Peyer's patch (tissue), 4 donors: Measurements from ENCODE around the gene SLC39A11. TPM values are rescaled to one million over a fixed set of nuclear protein-coding genes. Genes with fewer than 3 reads are reported as not detected.

Experiments used
- DNase-seq, 3 donors: peaks; one replicate each; pipeline ENCODE4 v3.0.0-alpha.2; 2017 to 2019
- H3K27ac ChIP-seq, 4 donors: fragments of 200-600 bp; sonication (generic); one replicate each; pipeline ENCODE4 v1.5.1; 2016 to 2019
- H3K27me3 ChIP-seq, 2 donors: fragments of 200-600 bp; sonication (generic); one replicate each; pipeline ENCODE4 v1.5.1; 2019
- H3K36me3 ChIP-seq, 3 donors: fragments of 200-600 bp; sonication (generic); one replicate each; pipeline ENCODE4 v1.5.1; 2016 to 2019
- H3K4me1 ChIP-seq, 4 donors: fragments of 200-600 bp; sonication (generic); one replicate each; pipeline ENCODE4 v1.5.1; 2016 to 2019
- H3K4me3 ChIP-seq, 4 donors: fragments of 200-600 bp; sonication (generic); 1 replicate in 3 of 4; 2 replicates in 1 of 4; pipeline ENCODE4 v1.5.1; 2016 to 2019; ENCODE audit warnings: mild to moderate bottlenecking in 1 of 4
- H3K9me3 ChIP-seq, 4 donors: fragments of 200-600 bp; sonication (generic); one replicate each; pipeline ENCODE4 v1.5.1; 2016 to 2019; ENCODE audit warnings: mild to moderate bottlenecking in 1 of 4
- CTCF ChIP-seq, 6 experiments: fragments of 450-650 bp in 4 of 6; fragments of 200-600 bp in 2 of 6; sonication (generic) in 1 of 6; IDR thresholded peaks; one replicate each; pipeline ENCODE4 v1.5.1; 2017 to 2019; ENCODE audit warnings: antibody characterized with exemption in 6 of 6, mild to moderate bottlenecking in 3 of 6, moderate library complexity in 1 of 6
- POLR2A ChIP-seq, 2 donors: fragments of 450-650 bp; IDR thresholded peaks; one replicate each; pipeline ENCODE4 v1.5.1; 2017; ENCODE audit warnings: antibody characterized with exemption in 2 of 2, mild to moderate bottlenecking in 2 of 2, moderate library complexity in 2 of 2
- total RNA-seq, 4 donors: library from RNA; depleted of rRNA; stranded (reverse); fragments of >200 nt; gene quantifications; one replicate each; pipeline ENCODE4 v1.1.0, GENCODE V29; 2016

The SLC39A11 gene
- total RNA-seq, 4 donors from 2014 or later: 39.9 to 91.6 (median 45.7) TPM

DNA sequence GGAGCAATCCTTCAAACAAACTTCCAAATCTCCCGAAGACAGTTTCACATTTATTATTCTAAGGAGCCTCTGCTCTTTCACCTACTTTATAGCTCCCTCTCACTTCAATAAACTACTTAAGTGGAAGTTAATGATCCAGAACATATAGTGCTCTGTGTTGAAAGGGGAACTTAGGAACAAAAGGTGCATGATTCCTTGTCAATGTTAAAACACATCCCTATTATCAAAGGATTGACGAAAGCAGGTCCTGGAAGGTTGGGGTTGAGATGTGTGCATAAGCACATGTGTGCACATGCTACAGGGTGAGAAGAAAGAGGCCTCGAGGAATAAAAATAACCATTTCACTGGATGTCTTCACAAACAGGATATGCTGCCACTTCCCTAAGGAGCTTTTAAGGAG is 170.3 kb downstream of the SLC39A11 start:
- no peak overlapping the region for H3K4me3 ChIP-seq
- no peaks in the 10 kb centered on the region for H3K4me1 ChIP-seq
- no peak for DNase-seq
- H3K27ac ChIP-seq: peak overlapping the region in 1 of 4 donors; percentile 56
- H3K27me3 ChIP-seq: no peaks in the 10 kb centered on the region
- H3K36me3 ChIP-seq: no peaks in the 10 kb centered on the region
- no peaks in the 10 kb centered on the region for H3K9me3 ChIP-seq
- no peak for TF ChIP-seq CTCF (IDR thresholded peaks at IDR 0.05)
- TF ChIP-seq POLR2A (IDR thresholded peaks at IDR 0.05): no peak

DNA sequence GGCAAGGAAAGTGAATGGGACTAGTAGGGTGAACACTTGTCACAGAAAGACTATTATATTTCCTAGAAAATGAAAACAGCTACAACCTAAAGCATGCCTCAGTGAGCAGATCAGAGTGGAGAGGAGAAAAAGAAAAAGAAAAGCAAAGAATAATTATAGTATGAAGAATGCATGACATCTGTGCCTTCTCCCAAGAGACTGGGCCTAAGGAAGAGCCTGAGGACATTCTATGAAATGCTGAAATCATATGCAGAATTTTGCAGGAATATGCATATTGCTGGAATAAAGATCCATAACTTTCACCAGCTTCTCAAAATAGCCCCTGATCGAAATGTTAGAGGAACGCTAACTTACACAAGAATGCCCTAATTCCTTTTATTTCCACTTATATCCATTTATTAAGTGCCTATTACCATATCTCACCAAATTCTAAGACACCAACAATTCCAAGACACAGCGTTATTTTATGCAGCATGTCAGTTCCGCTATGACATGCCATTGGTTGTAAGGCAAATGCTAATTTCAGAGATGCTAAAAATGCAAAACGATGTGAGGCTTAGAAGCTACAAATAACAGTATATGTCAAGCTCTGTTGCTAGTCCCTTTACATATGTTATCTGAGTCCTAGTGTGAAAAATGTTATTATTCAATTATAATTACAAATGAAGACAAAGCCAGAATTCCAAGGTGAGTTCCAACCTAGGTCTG is 171.0 kb downstream of the SLC39A11 start:
- no peak for TF ChIP-seq CTCF (IDR thresholded peaks at IDR 0.05)
- no peak for TF ChIP-seq POLR2A (IDR thresholded peaks at IDR 0.05)
- H3K36me3 ChIP-seq: no peaks in the 10 kb centered on the region
- no peaks in the 10 kb centered on the region for H3K9me3 ChIP-seq
- no peak overlapping the region for H3K4me3 ChIP-seq
- H3K27me3 ChIP-seq: no peaks in the 10 kb centered on the region
- DNase-seq: no peak
- H3K27ac ChIP-seq: peak overlapping the region in 1 of 4 donors; percentile 56
- no peaks in the 10 kb centered on the region for H3K4me1 ChIP-seq

- Histone ChIP-seq H3K27me3 (no peaks in the 10 kb centered on the region), H3K27ac (no peak overlapping the region), H3K9me3 (no peaks in the 10 kb centered on the region), H3K4me3 (no peak overlapping the region), H3K4me1 (no peaks in the 10 kb centered on the region), H3K36me3 (no peaks in the 10 kb centered on the region)
- DNase-seq: no peak
- TF ChIP-seq CTCF (IDR thresholded peaks at IDR 0.05) (no peak), POLR2A (IDR thresholded peaks at IDR 0.05) (no peak)
Observed at GRCh38 chr17:72920513-72920912, 172.0 kb downstream of the SLC39A11 start.

GRCh38 chr17:72916991-72917390 is 175.5 kb downstream of the SLC39A11 start:
- TF ChIP-seq POLR2A (IDR thresholded peaks at IDR 0.05) (no peak), CTCF (IDR thresholded peaks at IDR 0.05) (no peak)

GRCh38 chr17:72915625-72916081 is 176.8 kb downstream of the SLC39A11 start:
- H3K27ac ChIP-seq: no peak overlapping the region
- H3K4me3 ChIP-seq: no peak overlapping the region
- no peak for DNase-seq
- H3K27me3 ChIP-seq: no peaks in the 10 kb centered on the region
- H3K9me3 ChIP-seq: no peaks in the 10 kb centered on the region
- H3K36me3 ChIP-seq: no peaks in the 10 kb centered on the region
- TF ChIP-seq CTCF (IDR thresholded peaks at IDR 0.05) (no peak), POLR2A (IDR thresholded peaks at IDR 0.05) (no peak)
- H3K4me1 ChIP-seq: no peaks in the 10 kb centered on the region

More at GRCh38 chr17:72916991-72917390, 175.5 kb downstream of the SLC39A11 start:
- H3K9me3 ChIP-seq: no peaks in the 10 kb centered on the region
- H3K4me3 ChIP-seq: no peak overlapping the region
- H3K36me3 ChIP-seq: no peaks in the 10 kb centered on the region
- no peak overlapping the region for H3K27ac ChIP-seq
- no peak for DNase-seq
- H3K27me3 ChIP-seq: no peaks in the 10 kb centered on the region
- H3K4me1 ChIP-seq: no peaks in the 10 kb centered on the region
